Measurements from ENCODE around the gene TCHP. TPM values are rescaled to one million over a fixed set of nuclear protein-coding genes. Genes with fewer than 3 reads are reported as not detected.
A peak's percentile ranks its signal among the peaks of the same experiment; 100 is the strongest.

TCHP gene
- total RNA-seq, 1 donor from 2014 or later = 20.8 TPM

- no peak for TF ChIP-seq CTCF (IDR thresholded peaks at IDR 0.05; ENCODE audit: unreplicated experiment)
- peaks cover 21% of the 10 kb centered on the region for H3K4me1 Mint-ChIP-seq (ENCODE audit: unreplicated experiment)
- DNase-seq (ENCODE audit: low spot score) = no peak
- H3K27ac Mint-ChIP-seq (ENCODE audit: unreplicated experiment) = no peak overlapping the region
- H3K36me3 Mint-ChIP-seq (ENCODE audit: low read depth, unreplicated experiment) = peaks cover 72% of the 10 kb centered on the region
- no peaks in the 10 kb centered on the region for H3K9me3 Mint-ChIP-seq (ENCODE audit: unreplicated experiment)
- peak overlapping the region; percentile 69 for H3K4me3 Mint-ChIP-seq (ENCODE audit: unreplicated experiment)
- peaks cover 3% of the 10 kb centered on the region for H3K27me3 Mint-ChIP-seq (ENCODE audit: unreplicated experiment)
These were observed 15.3 kb downstream of the TCHP start for GRCh38 chr12:109915171-109916040.

- TF ChIP-seq CTCF (IDR thresholded peaks at IDR 0.05; ENCODE audit: unreplicated experiment) = no peak
- H3K27me3 Mint-ChIP-seq (ENCODE audit: unreplicated experiment) = peaks cover 3% of the 10 kb centered on the region
- no peak for DNase-seq (ENCODE audit: low spot score)
- peaks cover 19% of the 10 kb centered on the region for H3K4me1 Mint-ChIP-seq (ENCODE audit: unreplicated experiment)
- no peaks in the 10 kb centered on the region for H3K9me3 Mint-ChIP-seq (ENCODE audit: unreplicated experiment)
- H3K27ac Mint-ChIP-seq (ENCODE audit: unreplicated experiment) = no peak overlapping the region
- H3K4me3 Mint-ChIP-seq (ENCODE audit: unreplicated experiment) = peak overlapping the region; percentile 69
- H3K36me3 Mint-ChIP-seq (ENCODE audit: low read depth, unreplicated experiment) = peaks cover 72% of the 10 kb centered on the region
These were observed 16.0 kb downstream of the TCHP start for GRCh38 chr12:109916045-109916444.

GRCh38 chr12:109919456-109919855 is 19.4 kb downstream of the TCHP start:
- Mint-ChIP-seq H3K4me1 (ENCODE audit: unreplicated experiment) (peaks cover 5% of the 10 kb centered on the region), H3K36me3 (ENCODE audit: low read depth, unreplicated experiment) (peaks cover 66% of the 10 kb centered on the region), H3K27ac (ENCODE audit: unreplicated experiment) (no peak overlapping the region), H3K27me3 (ENCODE audit: unreplicated experiment) (peaks cover 2% of the 10 kb centered on the region), H3K9me3 (ENCODE audit: unreplicated experiment) (no peaks in the 10 kb centered on the region), H3K4me3 (ENCODE audit: unreplicated experiment) (no peak overlapping the region)
- TF ChIP-seq CTCF (IDR thresholded peaks at IDR 0.05; ENCODE audit: unreplicated experiment) = no peak
- no peak for DNase-seq (ENCODE audit: low spot score)

- no peak overlapping the region for H3K27ac Mint-ChIP-seq (ENCODE audit: unreplicated experiment)
- TF ChIP-seq CTCF (IDR thresholded peaks at IDR 0.05; ENCODE audit: unreplicated experiment) = no peak
- H3K4me3 Mint-ChIP-seq (ENCODE audit: unreplicated experiment) = no peak overlapping the region
- H3K4me1 Mint-ChIP-seq (ENCODE audit: unreplicated experiment) = peaks cover 5% of the 10 kb centered on the region
- no peaks in the 10 kb centered on the region for H3K9me3 Mint-ChIP-seq (ENCODE audit: unreplicated experiment)
- no peak for DNase-seq (ENCODE audit: low spot score)
- peaks cover 64% of the 10 kb centered on the region for H3K36me3 Mint-ChIP-seq (ENCODE audit: low read depth, unreplicated experiment)
- H3K27me3 Mint-ChIP-seq (ENCODE audit: unreplicated experiment) = peaks cover 6% of the 10 kb centered on the region
These were observed 20.2 kb downstream of the TCHP start for GRCh38 chr12:109920261-109920780.

GRCh38 chr12:109921982-109922381 is 21.9 kb downstream of the TCHP start:
- no peak overlapping the region for H3K27ac Mint-ChIP-seq (ENCODE audit: unreplicated experiment)
- H3K4me3 Mint-ChIP-seq (ENCODE audit: unreplicated experiment) = peak overlapping the region; percentile 44
- H3K9me3 Mint-ChIP-seq (ENCODE audit: unreplicated experiment) = no peaks in the 10 kb centered on the region
- DNase-seq (ENCODE audit: low spot score) = no peak
- no peaks in the 10 kb centered on the region for H3K4me1 Mint-ChIP-seq (ENCODE audit: unreplicated experiment)
- peaks cover 48% of the 10 kb centered on the region for H3K36me3 Mint-ChIP-seq (ENCODE audit: low read depth, unreplicated experiment)
- peaks cover 6% of the 10 kb centered on the region for H3K27me3 Mint-ChIP-seq (ENCODE audit: unreplicated experiment)
- no peak for TF ChIP-seq CTCF (IDR thresholded peaks at IDR 0.05; ENCODE audit: unreplicated experiment)
